ENCODE measurements around the gene RNASEH2C.

- TF ChIP-seq EP300 (IDR thresholded peaks at IDR 0.05; ENCODE audit: borderline replicate concordance in 1 of 2, low read depth in 1 of 2, low read length in 1 of 2), result no peak
- TF ChIP-seq PBX3 (IDR thresholded peaks at IDR 0.05), result no peak
- TF ChIP-seq CTCF (IDR thresholded peaks at IDR 0.05), result peak; percentile 15; the same call in 1 of the 2 replicates
- TF ChIP-seq USF2 (IDR thresholded peaks at IDR 0.05; ENCODE audit: borderline replicate concordance, low read depth, low read length), result no peak
- no peak for TF ChIP-seq TAF1 (IDR thresholded peaks at IDR 0.05; ENCODE audit: borderline replicate concordance, low read depth, low read length)
- no peak for TF ChIP-seq POLR2AphosphoS5 (IDR thresholded peaks at IDR 0.05; ENCODE audit: low read depth, low read length)
- TF ChIP-seq FOXJ3 (CRISPR knock-in tag; IDR thresholded peaks at IDR 0.05), result no peak
- TF ChIP-seq REST (IDR thresholded peaks at IDR 0.05; ENCODE audit: low read depth, low read length), result no peak
- TF ChIP-seq RAD21 (IDR thresholded peaks at IDR 0.05; ENCODE audit: low read length), result no peak
- TF ChIP-seq RXRA (IDR thresholded peaks at IDR 0.05; ENCODE audit: borderline replicate concordance, low read depth), result no peak
Measured at GRCh38 chr11:65726660-65727059, 6.1 kb upstream of the RNASEH2C start.
